ENCODE data around the gene TBC1D7.

Gene TBC1D7

DNA sequence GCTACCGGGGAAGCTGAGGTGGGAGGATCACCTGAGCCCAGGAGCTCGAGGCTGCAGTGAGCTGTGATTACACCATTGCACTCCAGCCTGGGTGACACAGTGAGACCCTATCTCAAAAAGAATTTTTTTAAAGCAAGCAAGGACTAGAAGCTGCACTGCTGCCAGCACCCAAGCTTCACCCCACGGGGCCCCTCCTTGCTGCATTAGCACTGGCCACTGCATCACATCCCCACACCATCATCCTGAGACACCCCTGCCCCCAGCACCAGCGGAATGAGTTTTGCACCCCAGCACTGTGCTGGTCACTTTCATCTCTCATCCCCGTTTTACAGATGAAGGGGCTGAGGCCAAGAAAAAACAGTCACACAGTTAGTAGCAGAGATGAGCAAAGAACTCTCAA is 30.9 kb downstream of the TBC1D7 start:
- H3K4me1 ChIP-seq (ENCODE audit: control insufficient read depth, insufficient read depth, low read length) = peaks cover 1% of the 10 kb centered on the region
- H3K9ac ChIP-seq (ENCODE audit: low read length) = no peak overlapping the region
- no peak overlapping the region for H3K4me3 ChIP-seq (ENCODE audit: low read length)
- H3K36me3 ChIP-seq (ENCODE audit: control insufficient read depth, insufficient read depth, low read length) = no peaks in the 10 kb centered on the region
- no peaks in the 10 kb centered on the region for H3K9me3 ChIP-seq (ENCODE audit: control insufficient read depth, low read length)
- H3K27me3 ChIP-seq (ENCODE audit: control insufficient read depth, insufficient read depth, low read length) = no peaks in the 10 kb centered on the region

DNA sequence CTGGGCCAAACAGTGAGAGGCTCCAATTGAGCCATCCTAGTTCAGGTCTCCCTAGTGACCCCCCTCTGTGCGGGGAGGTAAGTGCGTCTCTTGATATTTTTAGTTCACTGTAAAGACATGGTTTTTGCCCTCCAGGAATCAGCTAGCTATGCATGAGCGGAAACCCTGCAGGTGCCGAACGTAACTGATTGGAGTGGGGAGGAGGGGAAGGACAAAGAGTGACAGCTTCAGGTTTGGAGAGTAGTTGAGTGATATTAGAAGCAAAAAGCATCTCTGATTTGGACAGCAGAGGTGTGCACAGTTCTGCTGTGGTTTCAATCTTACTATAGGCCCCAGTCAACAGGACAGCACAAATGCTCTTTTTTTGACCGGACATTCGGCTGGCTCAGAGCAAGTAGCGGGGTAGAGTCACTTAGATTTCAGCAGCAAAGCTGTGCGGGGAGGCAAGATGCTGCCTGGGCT is 31.8 kb downstream of the TBC1D7 start:
- Histone ChIP-seq H3K4me3 (ENCODE audit: low read length) (no peak overlapping the region), H3K27me3 (ENCODE audit: control insufficient read depth, insufficient read depth, low read length) (no peaks in the 10 kb centered on the region), H3K36me3 (ENCODE audit: control insufficient read depth, insufficient read depth, low read length) (no peaks in the 10 kb centered on the region), H3K4me1 (ENCODE audit: control insufficient read depth, insufficient read depth, low read length) (no peaks in the 10 kb centered on the region), H3K9ac (ENCODE audit: low read length) (no peak overlapping the region), H3K9me3 (ENCODE audit: control insufficient read depth, low read length) (no peaks in the 10 kb centered on the region)

DNA sequence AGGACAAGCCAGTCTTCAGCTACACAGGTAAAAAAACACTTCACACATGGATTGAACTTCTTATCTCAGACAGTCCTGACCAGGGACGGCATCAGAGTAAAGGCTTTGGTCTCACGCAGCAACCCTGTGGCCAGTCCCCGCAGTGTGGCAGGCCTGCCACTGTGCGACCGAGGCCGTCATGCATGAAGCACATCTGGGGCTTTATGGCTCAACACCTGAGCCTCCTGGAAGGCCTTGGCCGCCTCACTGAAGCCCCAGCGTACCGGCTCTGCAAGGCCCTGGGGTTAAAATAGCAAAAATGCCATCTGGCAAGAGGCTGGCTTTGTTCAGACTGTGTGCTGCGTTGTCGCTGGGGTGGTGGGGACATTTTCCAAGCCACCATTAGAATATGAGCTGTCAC is 32.8 kb downstream of the TBC1D7 start:
- no peak overlapping the region for H3K9ac ChIP-seq (ENCODE audit: low read length)
- no peaks in the 10 kb centered on the region for H3K36me3 ChIP-seq (ENCODE audit: control insufficient read depth, insufficient read depth, low read length)
- no peak overlapping the region for H3K4me3 ChIP-seq (ENCODE audit: low read length)
- no peaks in the 10 kb centered on the region for H3K9me3 ChIP-seq (ENCODE audit: control insufficient read depth, low read length)
- H3K27me3 ChIP-seq (ENCODE audit: control insufficient read depth, insufficient read depth, low read length) = no peaks in the 10 kb centered on the region
- no peaks in the 10 kb centered on the region for H3K4me1 ChIP-seq (ENCODE audit: control insufficient read depth, insufficient read depth, low read length)

DNA sequence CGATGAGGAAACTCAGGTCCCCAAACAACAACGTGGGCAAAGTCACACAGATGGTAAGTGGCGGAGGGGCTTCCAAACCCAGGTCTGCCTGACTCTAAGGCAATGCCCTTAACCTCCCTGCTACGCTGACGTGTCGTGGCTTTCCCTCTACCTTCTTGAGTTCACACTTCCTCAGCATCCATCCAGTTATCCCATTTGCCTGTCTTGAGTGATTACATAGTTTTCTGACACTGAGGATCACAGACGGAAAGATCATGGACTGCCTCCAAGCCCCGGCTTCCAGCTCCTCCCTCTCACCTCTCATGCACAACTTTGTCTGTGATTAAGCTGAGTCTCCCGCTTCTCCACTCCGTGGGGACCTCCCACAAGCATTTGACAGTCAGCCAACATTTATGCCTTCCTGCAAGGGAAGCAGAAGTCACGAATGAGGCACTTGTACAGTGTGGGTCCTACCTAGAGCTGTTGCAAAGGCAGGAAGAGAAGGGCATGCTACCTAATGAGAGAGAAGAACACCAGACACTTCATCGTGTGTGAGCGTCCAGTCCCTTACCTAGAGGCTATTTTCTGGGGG is 33.8 kb downstream of the TBC1D7 start:
- Histone ChIP-seq H3K36me3 (ENCODE audit: control insufficient read depth, insufficient read depth, low read length) (no peaks in the 10 kb centered on the region), H3K9ac (ENCODE audit: low read length) (no peak overlapping the region), H3K9me3 (ENCODE audit: control insufficient read depth, low read length) (no peaks in the 10 kb centered on the region), H3K4me3 (ENCODE audit: low read length) (no peak overlapping the region), H3K4me1 (ENCODE audit: control insufficient read depth, insufficient read depth, low read length) (peaks cover 5% of the 10 kb centered on the region), H3K27me3 (ENCODE audit: control insufficient read depth, insufficient read depth, low read length) (no peaks in the 10 kb centered on the region)

DNA sequence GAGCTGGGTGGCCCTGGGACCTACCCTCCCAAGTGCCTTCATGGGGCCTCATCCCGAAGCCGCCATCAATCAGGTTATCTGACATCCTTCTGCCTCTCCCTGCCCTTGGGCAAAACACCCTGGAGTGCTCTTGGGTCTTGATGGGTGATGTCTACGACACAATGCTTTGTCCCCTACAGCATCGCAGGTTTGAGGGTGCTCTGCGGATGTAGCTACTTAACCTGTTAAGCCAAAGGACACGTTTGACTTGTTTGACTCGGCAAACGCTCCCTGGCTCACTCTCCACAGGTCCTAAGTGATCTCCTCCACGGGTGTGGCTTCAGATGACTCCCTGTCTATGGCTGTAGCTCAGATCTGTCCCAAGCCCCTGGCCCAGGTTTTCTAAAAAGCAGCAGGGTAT is 35.6 kb downstream of the TBC1D7 start:
- Histone ChIP-seq H3K4me3 (ENCODE audit: low read length) (no peak overlapping the region), H3K27me3 (ENCODE audit: control insufficient read depth, insufficient read depth, low read length) (no peaks in the 10 kb centered on the region), H3K4me1 (ENCODE audit: control insufficient read depth, insufficient read depth, low read length) (peaks cover 5% of the 10 kb centered on the region), H3K9ac (ENCODE audit: low read length) (no peak overlapping the region), H3K9me3 (ENCODE audit: control insufficient read depth, low read length) (peaks cover under 1% of the 10 kb centered on the region), H3K36me3 (ENCODE audit: control insufficient read depth, insufficient read depth, low read length) (no peaks in the 10 kb centered on the region)

DNA sequence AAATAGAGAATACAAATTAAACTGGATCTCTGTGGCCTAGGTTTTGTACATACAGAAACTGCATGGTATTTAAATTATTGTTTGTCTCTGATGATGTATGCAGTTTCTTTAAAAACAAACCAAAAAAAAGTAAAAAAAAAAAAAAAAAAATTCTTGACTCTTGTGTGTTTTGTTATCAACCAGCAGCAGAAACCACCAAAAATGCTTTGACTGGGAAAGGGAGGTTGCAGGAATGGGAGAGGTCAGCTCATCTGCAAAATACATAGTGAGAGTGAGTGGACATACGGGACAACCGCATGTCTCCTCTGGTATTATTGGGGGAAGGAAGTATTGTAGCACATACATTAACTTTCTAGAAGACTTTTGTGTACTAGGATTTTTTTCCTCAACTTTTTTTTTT is 38.0 kb downstream of the TBC1D7 start:
- Histone ChIP-seq H3K36me3 (ENCODE audit: control insufficient read depth, insufficient read depth, low read length) (no peaks in the 10 kb centered on the region), H3K27me3 (ENCODE audit: control insufficient read depth, insufficient read depth, low read length) (no peaks in the 10 kb centered on the region), H3K4me3 (ENCODE audit: low read length) (no peak overlapping the region), H3K9me3 (ENCODE audit: control insufficient read depth, low read length) (peaks cover 7% of the 10 kb centered on the region), H3K4me1 (ENCODE audit: control insufficient read depth, insufficient read depth, low read length) (peaks cover 5% of the 10 kb centered on the region), H3K9ac (ENCODE audit: low read length) (no peak overlapping the region)

DNA sequence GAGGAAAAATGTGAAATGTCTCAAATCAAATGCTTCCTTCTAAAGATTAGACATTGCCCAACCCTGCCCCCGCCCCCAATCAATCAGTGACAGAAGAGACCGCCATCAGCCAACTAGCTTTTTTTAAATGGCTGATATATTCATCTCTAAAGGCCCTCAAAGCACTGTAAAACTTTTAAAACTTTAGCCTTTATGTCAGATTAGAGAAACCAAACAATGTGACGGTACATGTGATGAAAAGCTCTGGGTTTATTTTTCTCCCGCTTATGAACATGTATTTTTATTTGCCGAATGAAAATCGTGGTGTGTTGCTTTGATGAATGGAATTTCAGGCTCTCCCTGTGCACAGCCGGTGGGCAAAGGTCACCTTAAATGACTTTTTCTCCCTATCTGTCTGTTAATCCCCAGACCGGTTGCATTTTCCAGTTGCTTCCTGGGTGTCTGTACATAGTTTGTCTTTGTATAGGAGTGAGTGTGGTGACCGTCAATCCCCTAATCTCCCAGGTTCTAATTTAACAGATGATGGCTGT is 38.5 kb downstream of the TBC1D7 start:
- Histone ChIP-seq H3K4me3 (ENCODE audit: low read length) (no peak overlapping the region), H3K36me3 (ENCODE audit: control insufficient read depth, insufficient read depth, low read length) (no peaks in the 10 kb centered on the region), H3K9ac (ENCODE audit: low read length) (no peak overlapping the region), H3K4me1 (ENCODE audit: control insufficient read depth, insufficient read depth, low read length) (peaks cover 5% of the 10 kb centered on the region), H3K27me3 (ENCODE audit: control insufficient read depth, insufficient read depth, low read length) (no peaks in the 10 kb centered on the region), H3K9me3 (ENCODE audit: control insufficient read depth, low read length) (peaks cover 7% of the 10 kb centered on the region)

DNA sequence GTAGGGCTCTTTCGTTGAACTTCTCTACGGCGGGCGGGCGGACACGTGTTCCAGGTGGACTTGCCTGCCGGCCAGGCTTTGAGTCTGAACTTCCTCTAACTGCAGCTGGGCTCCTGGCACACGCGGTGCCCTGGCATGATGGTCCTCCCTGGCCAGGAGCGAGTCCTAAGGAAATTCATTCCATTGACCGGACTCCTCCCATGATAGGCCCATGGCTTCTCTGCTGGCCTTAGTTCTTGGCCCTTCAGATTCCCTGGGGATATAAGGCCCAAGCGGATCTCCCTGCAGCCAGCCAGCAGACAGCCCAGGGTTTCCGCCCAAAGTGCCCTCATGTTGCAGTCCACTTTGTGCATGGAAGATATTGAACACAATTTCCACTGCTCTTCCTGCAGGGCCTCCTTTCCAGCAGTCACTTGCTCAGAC is 39.4 kb downstream of the TBC1D7 start:
- H3K4me3 ChIP-seq (ENCODE audit: low read length) = no peak overlapping the region
- peaks cover 7% of the 10 kb centered on the region for H3K9me3 ChIP-seq (ENCODE audit: control insufficient read depth, low read length)
- no peaks in the 10 kb centered on the region for H3K36me3 ChIP-seq (ENCODE audit: control insufficient read depth, insufficient read depth, low read length)
- no peaks in the 10 kb centered on the region for H3K27me3 ChIP-seq (ENCODE audit: control insufficient read depth, insufficient read depth, low read length)
- peaks cover 5% of the 10 kb centered on the region for H3K4me1 ChIP-seq (ENCODE audit: control insufficient read depth, insufficient read depth, low read length)
- no peak overlapping the region for H3K9ac ChIP-seq (ENCODE audit: low read length)

DNA sequence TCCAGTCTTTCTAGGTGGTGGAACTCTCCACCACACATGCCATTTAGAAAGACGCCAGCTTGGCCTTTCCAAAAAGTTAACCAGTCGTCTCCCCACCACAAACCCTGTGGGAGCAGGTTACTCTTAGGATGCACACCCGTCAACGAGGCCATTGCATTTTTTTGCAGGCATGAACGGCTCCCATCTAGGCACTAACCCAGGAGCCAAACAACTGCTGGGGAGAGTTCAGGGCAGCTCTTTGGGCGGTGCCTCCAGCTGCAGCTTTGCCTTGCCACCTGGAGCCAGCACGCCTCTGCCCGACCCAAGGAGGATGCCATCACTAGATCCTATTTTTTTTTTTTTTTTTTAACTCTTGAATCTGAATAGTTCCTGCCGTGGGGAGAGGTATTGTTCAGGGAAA is 39.9 kb downstream of the TBC1D7 start:
- Histone ChIP-seq H3K36me3 (ENCODE audit: control insufficient read depth, insufficient read depth, low read length) (no peaks in the 10 kb centered on the region), H3K27me3 (ENCODE audit: control insufficient read depth, insufficient read depth, low read length) (no peaks in the 10 kb centered on the region), H3K9me3 (ENCODE audit: control insufficient read depth, low read length) (peaks cover 7% of the 10 kb centered on the region), H3K9ac (ENCODE audit: low read length) (no peak overlapping the region), H3K4me3 (ENCODE audit: low read length) (no peak overlapping the region), H3K4me1 (ENCODE audit: control insufficient read depth, insufficient read depth, low read length) (peaks cover 5% of the 10 kb centered on the region)

DNA sequence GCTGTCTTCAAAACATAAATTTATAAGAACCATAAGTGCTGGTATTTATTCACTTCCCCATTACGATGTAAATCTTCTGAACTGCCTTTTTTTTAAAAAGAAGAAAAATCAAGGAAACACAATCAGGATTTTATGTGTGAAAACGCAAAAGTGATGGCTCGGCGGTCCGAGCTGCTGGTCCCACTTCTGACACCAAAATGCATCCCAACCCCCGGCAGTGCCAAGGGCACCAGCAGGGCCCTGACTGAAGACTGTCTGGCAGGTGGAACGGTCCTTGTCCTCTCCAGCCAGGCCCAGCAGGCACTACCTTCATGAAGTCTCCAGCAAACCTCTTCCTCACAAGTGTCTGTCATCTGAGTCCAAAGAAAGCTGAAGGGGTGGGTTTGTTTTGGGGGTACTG is 41.2 kb downstream of the TBC1D7 start:
- no peaks in the 10 kb centered on the region for H3K36me3 ChIP-seq (ENCODE audit: control insufficient read depth, insufficient read depth, low read length)
- H3K9me3 ChIP-seq (ENCODE audit: control insufficient read depth, low read length) = peaks cover 7% of the 10 kb centered on the region

DNA sequence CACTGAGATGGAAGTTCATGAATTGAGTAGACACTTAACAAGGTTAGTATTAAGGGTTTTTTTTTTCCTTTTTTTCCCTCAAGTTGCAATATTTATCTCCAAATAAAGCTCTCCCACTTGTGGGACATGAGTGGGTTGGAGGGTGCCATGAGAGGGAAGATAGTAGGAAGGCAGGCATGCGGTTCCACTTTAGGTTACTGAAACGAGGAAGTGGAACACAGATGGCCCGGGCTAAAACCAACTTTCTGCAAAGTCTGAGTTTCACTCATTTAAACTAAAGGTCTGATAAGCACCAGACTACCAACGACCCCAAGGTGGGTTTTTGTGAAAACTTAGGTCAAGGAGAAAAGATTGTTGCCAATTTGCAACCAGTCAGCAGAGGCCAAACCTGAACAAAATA is 42.2 kb downstream of the TBC1D7 start:
- Histone ChIP-seq H3K36me3 (ENCODE audit: control insufficient read depth, insufficient read depth, low read length) (no peaks in the 10 kb centered on the region), H3K4me3 (ENCODE audit: low read length) (no peak overlapping the region)

More for the DNA sequence above, 41.2 kb downstream of the TBC1D7 start:
- H3K4me1 ChIP-seq (ENCODE audit: control insufficient read depth, insufficient read depth, low read length) = peaks cover 5% of the 10 kb centered on the region
- H3K4me3 ChIP-seq (ENCODE audit: low read length) = no peak overlapping the region
- no peaks in the 10 kb centered on the region for H3K27me3 ChIP-seq (ENCODE audit: control insufficient read depth, insufficient read depth, low read length)
- no peak overlapping the region for H3K9ac ChIP-seq (ENCODE audit: low read length)

DNA sequence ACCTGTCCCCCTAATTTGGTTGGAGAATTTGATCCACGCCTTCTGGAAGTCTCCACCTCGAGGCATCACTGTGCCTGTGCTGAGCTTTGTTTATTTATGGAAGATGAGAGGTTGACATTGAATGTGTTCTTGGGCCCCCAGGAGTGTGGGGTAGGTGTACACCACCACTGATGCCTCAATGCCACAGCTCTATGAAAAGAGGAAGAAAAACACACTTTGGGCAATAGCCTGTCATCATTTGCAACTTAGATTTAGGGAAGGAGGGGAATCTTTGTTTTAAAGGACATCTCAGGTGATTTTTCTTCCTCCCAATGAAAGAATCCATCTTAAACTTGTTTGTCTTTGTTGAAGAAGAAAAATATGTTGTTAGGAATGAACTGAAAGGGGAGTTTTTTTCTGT is 42.6 kb downstream of the TBC1D7 start:
- Histone ChIP-seq H3K4me3 (ENCODE audit: low read length) (no peak overlapping the region), H3K9ac (ENCODE audit: low read length) (no peak overlapping the region), H3K9me3 (ENCODE audit: control insufficient read depth, low read length) (peaks cover 7% of the 10 kb centered on the region), H3K4me1 (ENCODE audit: control insufficient read depth, insufficient read depth, low read length) (peaks cover 5% of the 10 kb centered on the region), H3K36me3 (ENCODE audit: control insufficient read depth, insufficient read depth, low read length) (no peaks in the 10 kb centered on the region), H3K27me3 (ENCODE audit: control insufficient read depth, insufficient read depth, low read length) (no peaks in the 10 kb centered on the region)

More for the DNA sequence above, 42.2 kb downstream of the TBC1D7 start:
- H3K9ac ChIP-seq (ENCODE audit: low read length) = no peak overlapping the region
- peaks cover 5% of the 10 kb centered on the region for H3K4me1 ChIP-seq (ENCODE audit: control insufficient read depth, insufficient read depth, low read length)
- H3K9me3 ChIP-seq (ENCODE audit: control insufficient read depth, low read length) = peaks cover 7% of the 10 kb centered on the region
- H3K27me3 ChIP-seq (ENCODE audit: control insufficient read depth, insufficient read depth, low read length) = no peaks in the 10 kb centered on the region

DNA sequence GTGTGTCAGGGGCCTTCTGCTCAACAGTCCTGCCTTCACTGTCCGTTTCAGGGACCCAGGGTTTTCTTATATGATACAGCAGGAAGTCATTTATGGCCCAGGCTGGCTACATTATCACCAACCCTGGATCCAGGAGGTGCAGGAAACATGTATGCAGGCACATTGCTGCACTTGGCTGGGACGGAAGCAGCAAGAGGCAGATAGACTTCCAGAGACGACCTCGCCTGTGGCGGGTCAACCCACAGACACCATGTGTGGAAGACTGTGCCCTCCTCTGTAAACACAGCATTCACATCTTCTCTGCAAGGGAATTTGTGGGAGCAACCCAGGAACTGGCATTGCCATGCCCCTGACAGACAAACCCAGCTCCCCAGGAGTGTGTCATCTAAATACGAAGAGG is 43.7 kb downstream of the TBC1D7 start:
- Histone ChIP-seq H3K4me1 (ENCODE audit: control insufficient read depth, insufficient read depth, low read length) (no peaks in the 10 kb centered on the region), H3K27me3 (ENCODE audit: control insufficient read depth, insufficient read depth, low read length) (no peaks in the 10 kb centered on the region), H3K4me3 (ENCODE audit: low read length) (no peak overlapping the region), H3K36me3 (ENCODE audit: control insufficient read depth, insufficient read depth, low read length) (no peaks in the 10 kb centered on the region), H3K9me3 (ENCODE audit: control insufficient read depth, low read length) (peaks cover 7% of the 10 kb centered on the region), H3K9ac (ENCODE audit: low read length) (no peak overlapping the region)
